HG03565 (cell line): Measurements from ENCODE around the gene SLCO2B1.

ENCODE experiments used
- ATAC-seq: cut with Tn5 transposase; IDR thresholded peaks from one replicate; pipeline ENCODE4 v1.9.1; 2021; ENCODE audit warnings: mild to moderate bottlenecking, moderate library complexity; ENCODE audit not compliant: unreplicated experiment

Gene SLCO2B1

DNA sequence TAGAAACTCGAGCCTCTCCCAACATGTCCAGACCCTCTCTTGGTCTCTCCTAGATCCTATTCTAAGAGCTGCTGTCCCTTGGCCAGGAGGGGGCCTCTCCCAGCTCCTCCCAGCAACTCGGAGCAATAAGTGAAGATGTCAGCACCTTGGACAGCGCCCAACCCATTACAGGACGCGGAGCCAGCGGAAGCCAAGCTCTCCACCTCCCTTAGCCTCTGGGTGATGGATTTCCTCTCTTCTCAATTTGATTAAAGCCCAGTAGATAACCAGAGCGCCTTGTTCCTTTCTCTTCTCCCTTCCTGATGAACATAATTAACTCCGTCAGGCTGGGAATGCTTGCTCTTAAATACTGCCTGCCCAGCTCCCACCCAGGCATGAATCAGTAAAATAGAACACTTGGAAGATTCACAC lies 63.5 kb downstream of the SLCO2B1 start:
- ATAC-seq: no peak

DNA sequence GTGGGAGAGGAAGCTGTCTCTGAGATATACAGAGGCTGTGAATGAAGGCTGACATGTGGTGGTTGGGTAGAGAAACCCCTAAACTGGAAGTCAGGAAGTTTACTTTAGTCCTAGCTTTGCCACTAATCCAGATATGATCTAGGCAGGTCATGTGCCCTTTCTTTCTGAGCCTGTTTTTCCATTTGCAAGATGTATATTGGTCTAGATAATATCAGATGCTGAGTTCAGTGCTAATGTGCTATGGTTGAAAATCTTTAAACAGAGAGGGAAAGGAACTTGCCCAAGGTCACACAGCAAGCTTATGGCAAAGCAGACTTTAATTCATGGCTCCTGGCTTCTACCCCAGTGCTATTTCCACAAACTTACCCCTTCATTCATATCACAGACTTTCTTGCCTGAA lies 63.9 kb downstream of the SLCO2B1 start:
- ATAC-seq: no peak

DNA sequence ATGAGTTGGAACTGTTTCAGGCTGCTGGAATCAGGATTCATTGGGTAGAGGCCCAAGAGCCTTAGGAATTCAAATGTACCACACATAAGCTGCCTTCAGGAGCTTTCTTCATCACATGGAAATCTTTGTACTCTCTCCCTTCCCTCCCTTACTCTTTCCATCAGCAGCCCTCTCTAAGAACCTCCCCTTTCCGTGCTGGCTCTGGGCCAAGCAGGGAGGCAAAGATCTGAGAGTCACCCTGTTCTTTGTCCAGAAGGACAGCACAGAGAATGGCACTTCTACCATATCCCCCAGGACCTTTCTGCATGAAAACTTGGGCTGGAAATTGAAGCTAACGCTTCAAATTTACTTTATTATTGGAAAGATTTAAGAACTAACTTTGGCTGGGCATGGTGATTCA lies 69.0 kb downstream of the SLCO2B1 start:
- ATAC-seq: no peak

DNA sequence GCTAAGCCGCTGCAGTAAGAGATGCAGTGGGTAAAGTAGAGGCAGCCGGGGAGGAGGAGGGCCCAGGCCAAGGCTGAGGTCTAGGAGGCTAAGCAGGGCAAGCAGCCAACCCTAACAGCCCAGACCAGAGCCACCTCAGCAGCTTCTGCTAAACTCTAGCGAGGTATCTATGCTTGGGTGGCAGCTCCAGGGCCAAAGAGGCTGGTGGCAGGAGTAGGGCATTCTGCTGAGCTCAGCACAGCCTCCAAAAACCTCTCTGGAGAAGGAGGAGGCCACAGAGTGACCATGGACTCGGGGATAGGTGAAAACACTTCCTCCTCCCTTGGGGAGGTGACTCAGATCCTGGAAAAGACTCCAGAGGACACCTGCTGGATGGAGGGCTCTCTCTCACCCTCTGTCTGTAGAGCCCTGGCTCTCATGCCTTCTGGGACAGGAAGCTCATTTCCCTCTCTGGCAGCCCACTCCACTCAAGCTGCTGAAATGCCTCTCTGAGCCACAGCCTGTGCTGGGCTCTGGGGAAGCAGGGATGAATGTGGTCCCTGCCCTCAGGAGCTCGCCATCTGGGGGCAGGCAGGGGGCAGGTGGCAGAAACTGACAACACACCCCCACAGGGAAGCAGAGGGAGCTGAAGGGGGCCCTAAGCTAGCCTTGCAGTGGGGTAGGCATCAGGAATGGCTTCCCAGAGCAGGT lies 73.2 kb downstream of the SLCO2B1 start:
- no peak for ATAC-seq

DNA sequence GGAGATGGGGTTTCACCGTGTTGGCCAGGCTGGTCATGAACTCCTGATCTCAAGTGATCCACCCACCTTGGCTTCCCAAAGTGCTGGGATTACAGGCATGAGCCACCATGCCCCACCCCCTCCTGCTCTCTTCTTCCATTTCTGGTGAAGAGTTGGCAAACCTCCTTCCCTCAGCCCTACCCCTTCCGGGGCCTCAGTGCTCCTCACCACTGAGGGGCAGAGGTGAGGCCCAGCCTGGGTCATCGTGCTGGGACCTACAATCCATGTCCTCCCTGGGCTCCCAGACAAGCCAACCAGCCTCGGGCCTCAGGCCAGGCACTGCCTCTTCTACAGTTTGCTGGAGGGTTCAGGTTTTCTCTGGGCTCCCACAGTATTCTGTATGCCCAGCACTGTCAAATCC lies 74.9 kb downstream of the SLCO2B1 start:
- ATAC-seq: no peak

DNA sequence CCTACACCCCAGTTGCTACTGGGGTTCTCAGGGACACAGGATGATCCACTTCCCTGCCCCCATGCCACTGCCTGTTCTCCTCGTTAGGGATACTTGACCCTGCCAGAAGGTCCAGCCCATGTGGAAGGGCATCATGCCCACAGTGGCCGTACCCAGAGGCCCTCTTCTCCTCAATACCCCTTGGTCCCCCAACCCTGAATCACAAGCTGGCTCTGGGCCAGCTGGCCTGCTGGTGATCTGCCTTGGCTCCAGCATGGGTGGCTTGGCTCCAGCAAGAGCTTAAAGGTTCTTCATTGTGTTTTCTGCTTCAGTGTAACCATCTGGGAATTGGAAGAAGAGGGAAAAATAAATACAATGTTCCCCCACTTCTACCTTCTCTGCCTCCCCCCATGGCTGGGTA lies 78.6 kb downstream of the SLCO2B1 start:
- no peak for ATAC-seq

DNA sequence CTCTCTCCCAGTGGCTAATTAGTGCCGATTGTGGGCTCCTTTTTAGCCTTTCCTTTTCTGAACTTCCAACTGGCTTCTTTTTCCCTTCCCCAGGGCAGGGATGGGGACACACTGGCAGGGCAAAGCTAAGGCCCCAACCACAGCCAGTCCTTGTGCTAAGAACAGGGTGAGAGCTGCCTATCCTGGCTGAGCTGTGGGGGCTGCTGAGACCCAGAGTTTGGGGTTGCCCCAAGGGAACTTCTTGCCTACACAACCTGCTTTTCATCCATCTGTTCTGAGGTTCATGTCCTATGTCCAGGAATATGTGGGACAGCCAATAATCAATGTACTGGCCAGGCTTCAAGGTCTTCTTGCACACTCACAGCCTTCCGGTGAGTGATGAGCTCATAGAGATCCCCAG lies 79.7 kb downstream of the SLCO2B1 start:
- ATAC-seq: no peak

DNA sequence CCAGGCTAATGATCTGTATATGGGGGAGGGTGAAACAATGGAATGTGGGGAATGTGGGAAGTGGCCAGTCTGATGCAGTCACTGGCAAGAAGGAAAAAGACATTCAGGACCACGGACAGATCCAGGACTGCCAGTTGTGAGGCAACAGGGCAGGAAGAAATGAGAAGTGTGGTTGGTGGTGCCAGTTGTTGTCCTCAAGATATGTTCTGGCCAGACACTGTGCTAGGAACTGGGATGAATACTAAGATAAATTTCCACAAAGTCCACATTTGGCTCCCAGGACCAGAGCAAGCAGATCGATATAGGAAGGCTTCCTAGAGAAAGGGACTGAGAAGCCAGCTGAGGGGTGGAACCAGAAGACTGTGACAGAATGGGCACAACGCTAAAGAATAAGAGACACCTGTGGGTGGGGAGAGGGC lies 82.9 kb downstream of the SLCO2B1 start:
- ATAC-seq: no peak

DNA sequence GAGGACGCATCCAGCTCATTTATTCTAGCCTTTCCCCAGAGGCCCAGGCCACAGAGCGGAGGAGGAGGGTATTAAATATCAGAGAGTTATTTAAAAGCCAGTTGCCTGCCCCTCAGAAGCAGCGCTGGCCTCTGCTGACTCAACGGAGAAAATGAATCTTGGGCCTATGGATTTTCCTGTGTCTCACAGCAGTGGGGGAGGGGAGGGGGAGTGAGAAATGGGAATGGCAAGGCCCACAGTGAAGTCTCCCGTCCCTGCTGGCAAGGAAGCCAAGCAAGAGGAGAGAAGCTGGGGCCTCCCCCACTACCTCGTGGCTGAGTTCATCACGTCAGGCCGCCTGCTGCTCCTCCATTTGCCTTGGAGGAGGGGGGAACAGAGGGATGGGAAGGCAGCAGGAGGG lies 85.2 kb downstream of the SLCO2B1 start:
- ATAC-seq: no peak

DNA sequence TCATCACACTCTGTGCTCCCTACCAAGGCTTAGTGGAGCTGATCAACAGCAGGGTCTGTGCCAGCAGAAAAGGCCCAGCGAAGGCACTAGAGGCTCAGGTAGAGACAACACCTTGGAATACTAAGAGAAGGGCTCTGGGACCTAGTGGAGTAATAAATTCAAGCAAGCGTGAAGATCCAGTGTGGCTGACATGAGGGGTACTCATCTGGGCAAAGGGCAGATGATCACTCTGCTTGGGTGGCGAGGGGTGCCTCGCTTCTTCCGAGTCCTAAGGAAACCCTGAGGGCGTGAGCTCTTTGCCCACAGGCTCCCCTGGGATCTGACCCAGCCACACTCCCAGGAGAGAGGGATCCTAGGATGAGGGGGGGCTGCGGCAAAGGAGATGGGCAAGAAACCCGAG lies 86.1 kb downstream of the SLCO2B1 start:
- no peak for ATAC-seq

DNA sequence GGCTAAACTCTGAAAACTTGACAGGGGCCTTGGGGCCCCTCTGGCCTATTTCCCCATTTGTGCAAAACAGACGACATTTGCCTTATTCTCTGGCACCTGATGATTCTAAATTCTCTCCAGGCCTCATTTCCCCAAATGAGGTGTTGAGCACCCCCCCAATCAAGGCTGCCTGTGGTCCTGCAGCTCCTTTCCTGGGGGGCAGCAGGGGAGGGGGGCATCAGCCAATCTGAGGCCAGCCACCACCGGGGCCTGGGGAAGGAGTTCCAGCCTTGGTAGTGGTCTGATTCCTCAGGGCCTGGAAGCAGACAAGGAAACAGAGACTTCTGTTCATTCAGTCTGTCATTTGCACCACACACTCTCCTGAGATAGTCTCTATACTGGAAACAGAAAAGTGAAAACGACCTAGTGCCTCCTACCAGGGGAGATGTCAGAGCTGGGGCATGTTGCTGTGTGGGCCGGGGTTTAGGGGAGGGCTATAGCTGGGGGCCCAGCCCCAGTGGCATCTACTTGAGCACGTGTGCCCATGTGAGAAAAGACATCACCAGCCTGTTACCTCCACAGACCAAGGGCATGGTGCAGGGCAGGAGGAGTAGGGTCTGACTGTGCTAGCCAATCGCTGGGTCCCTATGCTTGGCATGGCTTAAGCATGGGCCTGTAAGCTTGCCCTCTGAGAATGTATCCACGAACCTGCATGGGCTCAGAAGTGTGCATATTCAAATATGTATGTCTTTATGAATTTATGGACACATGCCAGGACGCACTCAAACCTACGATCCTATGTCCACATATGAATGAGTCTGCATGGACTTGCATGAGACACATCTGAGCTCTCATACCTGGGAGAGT lies 87.9 kb downstream of the SLCO2B1 start:
- ATAC-seq: no peak

DNA sequence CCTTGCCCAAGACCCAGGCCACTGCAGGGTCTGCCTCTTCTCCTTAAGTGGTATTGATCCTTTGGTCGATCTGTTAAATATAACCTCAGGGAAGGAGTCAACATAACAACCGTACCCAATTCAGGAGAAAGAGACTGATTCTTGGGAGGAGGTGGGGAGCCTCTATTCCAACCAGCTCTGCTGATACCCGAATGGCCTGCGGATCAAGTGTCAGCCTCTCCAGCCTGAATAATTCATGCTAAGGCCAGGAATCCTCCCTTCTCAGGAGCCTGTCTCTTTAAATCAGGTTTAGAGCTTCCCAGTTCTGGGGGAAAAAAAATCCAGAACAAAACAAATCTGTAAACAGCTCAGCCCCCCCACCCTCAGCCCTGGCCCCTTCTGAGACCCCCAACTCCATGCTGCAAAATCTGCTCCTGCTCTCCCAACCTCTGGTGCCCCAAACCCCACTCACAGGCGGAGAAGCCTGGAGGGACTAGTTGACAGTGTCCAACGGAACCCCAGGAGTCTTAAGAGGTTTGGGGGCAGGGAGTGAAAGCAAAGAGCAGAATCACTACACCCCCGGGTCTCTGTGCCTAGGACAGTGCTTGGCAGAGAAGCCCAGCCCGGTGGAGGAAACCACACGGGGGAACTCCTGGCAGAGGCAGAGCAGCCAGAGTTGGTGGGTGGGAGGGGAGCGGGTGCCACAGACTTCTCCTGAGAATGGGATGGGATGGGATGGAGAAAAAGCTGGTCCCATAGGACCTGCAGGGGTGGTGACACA lies 88.8 kb downstream of the SLCO2B1 start:
- ATAC-seq: no peak

DNA sequence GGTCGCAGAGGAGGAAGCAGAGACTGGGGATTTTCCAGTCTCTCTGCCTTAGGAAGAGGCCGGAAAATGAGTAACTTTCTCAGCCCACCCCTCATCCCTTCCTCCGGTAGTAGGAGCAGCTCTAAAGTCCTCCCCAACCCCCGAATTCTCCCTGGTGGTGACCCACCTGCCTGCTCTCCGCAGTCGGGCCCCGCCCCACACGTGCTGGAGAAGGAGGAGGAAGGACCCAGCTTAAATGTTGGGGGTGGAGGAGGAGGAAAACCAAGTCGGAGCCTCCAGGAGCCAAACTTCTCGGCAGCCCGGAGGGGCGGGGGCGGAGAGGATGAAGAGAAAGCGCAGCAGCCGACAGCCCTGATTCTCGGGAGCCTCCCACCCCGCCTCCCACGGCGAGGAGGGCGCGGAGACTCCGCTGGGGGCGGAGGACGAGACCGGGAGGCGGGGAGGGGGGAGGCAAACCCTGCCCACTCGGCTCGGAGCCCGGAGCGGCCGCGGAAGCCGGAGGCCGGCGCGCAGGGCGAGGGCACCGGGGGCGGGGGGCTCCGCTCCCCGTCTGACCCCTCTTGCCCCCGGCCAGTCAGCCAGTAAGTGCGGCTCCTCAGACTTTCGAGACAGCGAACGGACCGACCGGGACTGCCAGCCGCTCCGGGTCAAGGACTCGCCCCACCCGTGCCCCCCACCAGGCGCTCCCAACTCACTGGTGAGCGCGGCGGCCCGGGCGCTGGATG lies 89.6 kb downstream of the SLCO2B1 start, which contains the start of gene TPBGL:
Gene TPBGL, plus strand, starts transcription at position 464 of the 725 bp plus-strand sequence. CDS start 276 bp downstream, outside the sequence.
- ATAC-seq: no peak

DNA sequence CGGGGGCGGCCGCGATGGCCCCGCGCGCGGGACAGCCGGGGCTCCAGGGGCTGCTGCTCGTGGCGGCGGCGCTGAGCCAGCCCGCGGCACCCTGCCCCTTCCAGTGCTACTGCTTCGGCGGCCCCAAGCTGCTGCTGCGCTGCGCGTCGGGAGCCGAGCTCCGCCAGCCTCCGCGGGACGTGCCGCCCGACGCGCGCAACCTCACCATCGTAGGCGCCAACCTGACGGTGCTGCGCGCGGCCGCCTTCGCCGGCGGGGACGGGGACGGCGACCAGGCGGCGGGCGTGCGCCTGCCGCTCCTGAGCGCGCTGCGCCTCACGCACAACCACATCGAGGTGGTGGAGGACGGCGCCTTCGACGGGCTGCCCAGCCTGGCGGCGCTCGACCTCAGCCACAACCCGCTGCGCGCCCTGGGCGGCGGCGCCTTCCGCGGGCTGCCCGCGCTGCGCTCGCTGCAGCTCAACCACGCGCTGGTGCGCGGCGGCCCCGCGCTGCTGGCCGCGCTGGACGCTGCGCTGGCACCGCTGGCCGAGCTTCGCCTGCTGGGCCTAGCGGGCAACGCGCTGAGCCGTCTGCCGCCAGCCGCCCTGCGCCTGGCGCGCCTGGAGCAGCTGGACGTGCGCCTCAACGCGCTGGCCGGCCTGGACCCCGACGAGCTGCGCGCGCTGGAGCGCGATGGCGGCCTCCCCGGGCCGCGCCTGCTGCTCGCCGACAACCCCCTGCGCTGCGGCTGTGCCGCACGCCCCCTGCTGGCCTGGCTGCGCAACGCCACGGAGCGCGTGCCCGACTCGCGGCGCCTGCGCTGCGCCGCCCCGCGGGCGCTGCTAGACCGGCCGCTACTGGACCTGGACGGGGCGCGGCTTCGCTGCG lies 90.4 kb downstream of the SLCO2B1 start:
- peak; percentile 85 for ATAC-seq

DNA sequence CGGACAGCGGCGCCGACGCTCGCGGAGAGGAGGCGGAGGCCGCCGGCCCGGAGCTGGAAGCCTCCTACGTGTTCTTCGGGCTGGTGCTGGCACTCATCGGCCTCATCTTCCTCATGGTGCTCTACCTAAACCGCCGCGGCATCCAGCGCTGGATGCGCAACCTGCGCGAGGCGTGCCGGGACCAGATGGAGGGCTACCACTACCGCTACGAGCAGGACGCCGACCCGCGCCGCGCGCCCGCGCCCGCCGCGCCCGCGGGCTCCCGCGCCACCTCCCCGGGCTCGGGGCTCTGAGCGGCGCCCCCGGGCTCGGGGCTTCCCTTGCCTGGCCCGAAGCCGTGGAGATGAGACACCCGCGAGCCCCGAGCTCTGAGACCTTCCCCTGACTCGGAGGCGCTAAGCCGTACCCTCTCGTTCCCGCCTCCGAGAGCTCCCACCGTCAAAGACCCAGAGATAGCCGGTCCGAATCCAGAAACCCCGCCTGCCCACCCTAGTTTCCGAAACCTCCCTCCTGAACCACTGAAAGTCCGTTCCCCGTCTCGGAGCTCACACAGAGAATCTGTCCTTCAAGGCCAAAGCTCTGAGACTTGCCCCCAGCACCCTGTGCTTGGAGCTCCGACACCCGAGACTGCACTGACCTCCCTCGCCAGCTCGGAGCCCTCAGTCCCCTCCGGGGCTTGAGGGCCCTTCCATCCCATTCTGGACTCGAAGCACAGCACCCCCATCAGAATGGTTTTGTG lies 91.2 kb downstream of the SLCO2B1 start:
- no peak for ATAC-seq

DNA sequence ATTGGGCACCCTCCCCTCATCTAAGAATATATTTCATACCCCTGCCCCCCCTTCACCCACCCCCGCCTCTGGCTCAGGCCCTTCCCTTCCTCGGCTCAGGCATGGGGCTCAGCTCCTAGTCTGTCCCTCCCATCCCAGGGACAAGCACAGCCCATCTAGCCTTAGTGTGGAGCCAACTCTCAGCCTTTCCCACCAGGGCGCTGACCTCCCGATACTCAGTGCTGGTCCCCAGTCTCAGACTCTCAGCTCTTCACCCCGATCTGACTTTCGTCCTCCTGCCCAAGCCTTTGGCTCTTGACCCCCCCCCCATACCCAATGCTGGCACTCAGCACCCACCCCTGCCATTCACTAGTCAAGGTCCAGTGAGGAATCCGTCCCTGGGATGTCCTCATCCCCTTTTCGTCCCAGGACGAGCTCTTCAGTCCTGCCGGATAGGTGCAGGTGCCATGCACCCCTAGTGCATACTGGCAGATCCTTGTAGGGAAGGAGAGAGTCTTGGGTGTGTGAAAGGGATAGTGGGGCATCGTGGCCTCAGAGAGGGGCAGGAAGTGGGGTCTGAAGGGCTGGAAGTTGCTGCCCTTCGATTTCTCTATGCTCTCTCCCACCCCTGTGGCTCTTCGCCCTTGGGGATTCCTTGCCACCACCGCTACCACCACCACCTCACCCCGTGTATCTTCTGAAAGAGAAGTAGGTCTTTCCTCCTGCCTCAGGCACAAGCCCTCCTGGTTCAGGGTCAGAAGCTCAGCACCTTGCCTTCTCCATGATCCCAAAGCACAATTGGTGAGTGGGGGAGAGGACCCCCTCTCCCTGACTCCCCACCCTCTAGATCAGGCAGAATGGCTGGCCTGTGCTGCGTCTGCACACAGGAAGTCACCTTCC lies 92.1 kb downstream of the SLCO2B1 start:
- no peak for ATAC-seq

DNA sequence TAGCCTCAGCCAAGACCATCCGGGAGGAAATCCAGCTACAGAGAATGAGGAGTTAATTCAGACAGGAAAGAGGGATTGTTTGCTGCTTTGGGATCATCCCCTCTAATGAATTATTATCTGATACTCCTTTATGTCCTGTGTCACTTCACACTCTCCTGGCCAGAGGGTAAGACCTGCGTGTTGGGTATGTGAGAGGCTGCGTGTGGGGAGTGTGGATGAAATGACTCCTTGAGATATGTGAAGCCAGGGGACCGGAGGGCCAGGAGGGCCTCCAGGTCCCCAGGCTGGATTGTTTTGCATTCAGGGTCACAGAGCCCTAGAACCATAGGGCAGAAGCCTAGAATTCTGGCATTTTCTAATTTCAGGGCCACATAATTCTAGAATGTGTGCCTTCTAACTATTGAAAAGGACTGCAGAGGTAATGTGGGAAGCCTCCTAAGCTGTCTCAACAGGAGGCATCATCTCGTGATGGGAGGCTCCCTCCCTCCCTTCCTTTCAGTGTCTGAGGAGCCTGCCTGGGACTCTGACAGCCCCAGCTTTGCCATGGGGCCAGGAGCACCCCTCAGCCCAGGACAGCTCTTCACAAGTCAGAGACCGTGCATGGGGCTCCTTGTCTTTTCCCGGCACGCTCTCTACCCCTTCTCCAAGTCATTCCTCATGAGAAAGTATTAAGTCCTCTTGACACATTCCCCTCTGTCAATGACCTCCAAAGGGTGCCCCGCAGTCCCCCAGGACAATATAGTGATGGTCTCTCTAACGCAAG lies 93.3 kb downstream of the SLCO2B1 start:
- ATAC-seq: no peak
